ENCODE results near the gene IQSEC1.

DNA sequence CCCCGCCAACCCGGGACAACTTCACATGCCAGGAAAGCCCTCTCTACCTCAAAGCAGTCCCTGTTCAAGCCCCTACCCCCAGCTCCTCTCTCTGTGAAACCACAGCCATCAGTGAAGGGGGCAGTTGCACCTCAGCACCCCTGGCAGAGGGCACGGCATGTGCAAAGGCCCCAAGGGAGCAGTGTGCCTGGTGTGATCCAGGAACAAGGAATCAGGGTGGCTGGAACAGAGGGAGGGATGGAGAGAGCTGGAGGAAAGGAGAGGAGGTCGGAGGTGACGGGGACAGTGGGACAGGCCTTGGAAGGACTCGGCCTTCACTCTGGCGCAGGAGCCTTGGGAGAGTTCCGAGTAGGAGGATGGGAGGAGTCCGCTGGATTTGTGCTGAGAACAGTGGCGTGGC is 26.5 kb upstream of the IQSEC1 start:
- TF ChIP-seq, protein P1, sequence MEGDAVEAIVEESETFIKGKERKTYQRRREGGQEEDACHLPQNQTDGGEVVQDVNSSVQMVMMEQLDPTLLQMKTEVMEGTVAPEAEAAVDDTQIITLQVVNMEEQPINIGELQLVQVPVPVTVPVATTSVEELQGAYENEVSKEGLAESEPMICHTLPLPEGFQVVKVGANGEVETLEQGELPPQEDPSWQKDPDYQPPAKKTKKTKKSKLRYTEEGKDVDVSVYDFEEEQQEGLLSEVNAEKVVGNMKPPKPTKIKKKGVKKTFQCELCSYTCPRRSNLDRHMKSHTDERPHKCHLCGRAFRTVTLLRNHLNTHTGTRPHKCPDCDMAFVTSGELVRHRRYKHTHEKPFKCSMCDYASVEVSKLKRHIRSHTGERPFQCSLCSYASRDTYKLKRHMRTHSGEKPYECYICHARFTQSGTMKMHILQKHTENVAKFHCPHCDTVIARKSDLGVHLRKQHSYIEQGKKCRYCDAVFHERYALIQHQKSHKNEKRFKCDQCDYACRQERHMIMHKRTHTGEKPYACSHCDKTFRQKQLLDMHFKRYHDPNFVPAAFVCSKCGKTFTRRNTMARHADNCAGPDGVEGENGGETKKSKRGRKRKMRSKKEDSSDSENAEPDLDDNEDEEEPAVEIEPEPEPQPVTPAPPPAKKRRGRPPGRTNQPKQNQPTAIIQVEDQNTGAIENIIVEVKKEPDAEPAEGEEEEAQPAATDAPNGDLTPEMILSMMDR (IDR thresholded peaks at IDR 0.05; ENCODE audit: insufficient read depth, low read length, poor library complexity, severe bottlenecking) = no peak
- TF ChIP-seq EZH2phosphoT487 (conservative IDR thresholded peaks at IDR 0.05; ENCODE audit: low read length) = no peak
